ENCODE measurements around the gene AGPAT4.

The AGPAT4 gene

DNA sequence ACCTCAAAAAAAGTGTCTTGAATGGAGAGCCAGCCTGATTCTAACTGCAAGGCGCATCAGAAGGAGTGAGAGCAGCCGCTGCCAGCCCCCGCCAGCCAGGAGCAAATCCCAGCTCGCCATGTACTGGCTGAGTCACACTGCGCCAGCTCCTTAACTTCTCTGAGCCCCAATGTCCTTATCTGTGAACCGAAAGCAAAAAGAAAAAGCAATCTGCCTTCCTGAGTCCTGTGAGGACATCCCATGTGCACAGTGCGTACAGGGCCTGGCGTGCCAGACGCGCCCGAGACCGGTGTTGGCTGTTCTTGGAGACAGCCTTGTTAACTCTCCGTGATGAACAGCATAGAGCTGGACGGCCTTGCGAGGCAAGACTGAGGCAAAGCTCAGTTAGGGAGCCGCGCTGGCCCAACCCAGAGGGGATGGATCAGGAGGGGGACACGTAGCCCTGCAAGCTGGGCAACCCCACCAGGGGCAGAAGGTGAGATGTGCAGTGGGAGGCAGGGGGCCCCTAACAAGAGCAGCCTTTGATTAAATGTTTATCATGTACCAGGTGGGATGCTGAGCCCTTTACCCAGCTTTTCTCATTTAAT lies 122.7 kb downstream of the AGPAT4 start:
- H3K9me3 ChIP-seq (ENCODE audit: control insufficient read depth, low read length) = no peaks in the 10 kb centered on the region
- no peaks in the 10 kb centered on the region for H3K4me1 ChIP-seq (ENCODE audit: control insufficient read depth, insufficient read depth, low read length, poor library complexity, severe bottlenecking)
- WGBS, 2 experiments (ENCODE audit: insufficient coverage in 2 of 2) = 93 to 97% methylated on average over 17 to 18 of the region's 18 CpGs
- H3K4me3 ChIP-seq (ENCODE audit: extremely low read depth, insufficient read depth, low read length, poor library complexity, severe bottlenecking) = no peak overlapping the region
- H3K36me3 ChIP-seq (ENCODE audit: control insufficient read depth, insufficient read depth, low read length) = peaks cover 83% of the 10 kb centered on the region
- no peak overlapping the region for H3K27ac ChIP-seq (ENCODE audit: low read depth, low read length, severe bottlenecking)

DNA sequence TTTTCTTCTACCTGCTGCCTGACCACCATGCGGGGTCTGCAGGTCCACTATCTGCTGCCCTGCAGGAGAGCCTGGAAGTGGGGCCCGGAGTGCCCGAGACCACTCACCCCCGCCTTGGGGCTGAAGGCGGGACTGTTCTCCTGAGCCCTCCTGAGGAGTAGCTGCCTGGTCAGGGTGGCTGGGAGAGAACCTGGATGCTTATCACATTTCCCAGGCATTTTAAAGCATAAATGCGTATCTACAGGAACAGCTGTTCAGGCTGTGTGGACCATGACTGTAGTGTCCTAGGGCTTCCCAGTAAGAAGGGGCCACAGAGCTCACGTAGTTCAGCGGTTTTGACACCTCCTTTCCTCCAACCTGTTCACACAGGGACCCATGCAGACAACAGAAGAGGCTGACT lies 123.3 kb downstream of the AGPAT4 start:
- H3K4me1 ChIP-seq (ENCODE audit: control insufficient read depth, insufficient read depth, low read length, poor library complexity, severe bottlenecking) = no peaks in the 10 kb centered on the region
- H3K9me3 ChIP-seq (ENCODE audit: control insufficient read depth, low read length) = no peaks in the 10 kb centered on the region
- no peak overlapping the region for H3K4me3 ChIP-seq (ENCODE audit: extremely low read depth, insufficient read depth, low read length, poor library complexity, severe bottlenecking)
- H3K27ac ChIP-seq (ENCODE audit: low read depth, low read length, severe bottlenecking) = no peak overlapping the region
- 90 to 98% methylated on average over 6 to 8 of the region's 8 CpGs for WGBS, 2 experiments (ENCODE audit: insufficient coverage in 2 of 2)
- H3K36me3 ChIP-seq (ENCODE audit: control insufficient read depth, insufficient read depth, low read length) = peaks cover 80% of the 10 kb centered on the region

DNA sequence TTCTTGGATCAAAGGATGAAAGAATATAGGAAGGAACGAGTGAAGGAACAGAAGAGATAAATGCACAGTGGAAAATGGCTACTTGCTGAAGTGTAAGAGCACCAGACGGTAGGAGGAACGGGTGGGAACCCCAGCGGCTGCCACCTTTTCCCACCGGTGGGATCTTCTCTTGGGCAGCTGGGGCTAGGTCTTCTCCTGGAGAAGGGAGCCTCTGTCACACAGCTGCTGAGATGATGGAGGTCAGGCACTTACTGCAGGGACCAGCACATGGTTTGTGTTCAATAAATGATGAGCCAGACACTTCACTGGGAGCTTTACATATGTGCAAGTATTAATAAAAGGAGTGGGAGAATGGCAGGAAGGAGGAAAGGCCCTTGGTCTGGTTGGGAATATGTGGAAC lies 123.7 kb downstream of the AGPAT4 start:
- 92 to 100% methylated on average over 5 of the region's 5 CpGs for WGBS, 2 experiments (ENCODE audit: insufficient coverage in 2 of 2)
- H3K4me3 ChIP-seq (ENCODE audit: extremely low read depth, insufficient read depth, low read length, poor library complexity, severe bottlenecking) = no peak overlapping the region
- H3K36me3 ChIP-seq (ENCODE audit: control insufficient read depth, insufficient read depth, low read length) = peaks cover 80% of the 10 kb centered on the region
- H3K9me3 ChIP-seq (ENCODE audit: control insufficient read depth, low read length) = no peaks in the 10 kb centered on the region
- H3K4me1 ChIP-seq (ENCODE audit: control insufficient read depth, insufficient read depth, low read length, poor library complexity, severe bottlenecking) = no peaks in the 10 kb centered on the region
- no peak overlapping the region for H3K27ac ChIP-seq (ENCODE audit: low read depth, low read length, severe bottlenecking)

DNA sequence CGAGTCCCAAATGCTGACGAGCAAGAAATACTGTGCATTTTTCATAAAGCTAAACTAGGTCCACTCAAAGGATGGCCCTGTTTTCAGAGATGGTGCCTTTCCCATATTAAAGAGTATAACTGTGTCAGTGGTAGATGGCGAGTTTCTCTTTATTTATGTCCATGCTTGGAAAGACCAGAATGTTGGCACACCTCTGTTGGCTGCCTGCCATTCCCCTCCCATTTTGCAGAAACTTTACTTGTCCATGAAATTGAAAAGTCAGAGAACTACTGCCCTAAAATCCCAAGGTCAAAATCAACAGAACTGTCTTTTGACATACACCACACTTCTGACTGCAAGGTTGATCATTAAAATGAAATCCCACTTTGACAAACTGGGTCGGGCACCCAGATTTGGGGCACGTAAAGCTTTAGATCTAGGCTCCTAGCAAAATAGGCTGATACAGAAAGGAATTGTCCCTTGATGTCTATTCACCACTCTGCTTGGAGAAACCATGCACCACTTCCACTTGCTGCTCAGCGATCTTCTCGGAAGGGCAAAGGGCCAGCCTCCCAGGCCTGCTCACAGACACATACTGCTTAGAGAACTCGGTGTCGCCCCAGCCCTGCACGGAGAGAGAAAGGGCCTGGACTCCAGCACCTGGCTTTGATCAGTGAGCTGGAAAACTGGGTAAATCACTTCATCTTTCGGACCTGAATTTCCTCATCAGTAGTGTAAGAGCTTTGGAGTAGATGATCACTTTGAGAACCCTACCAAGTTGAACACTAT lies 130.0 kb downstream of the AGPAT4 start:
- H3K36me3 ChIP-seq (ENCODE audit: control insufficient read depth, insufficient read depth, low read length) = peaks cover 79% of the 10 kb centered on the region
- no peak overlapping the region for H3K4me3 ChIP-seq (ENCODE audit: extremely low read depth, insufficient read depth, low read length, poor library complexity, severe bottlenecking)
- H3K27ac ChIP-seq (ENCODE audit: low read depth, low read length, severe bottlenecking) = no peak overlapping the region
- WGBS, 2 experiments (ENCODE audit: insufficient coverage in 2 of 2) = 96% methylated on average over 8 to 9 of the region's 11 CpGs
- no peaks in the 10 kb centered on the region for H3K9me3 ChIP-seq (ENCODE audit: control insufficient read depth, low read length)
- no peaks in the 10 kb centered on the region for H3K4me1 ChIP-seq (ENCODE audit: control insufficient read depth, insufficient read depth, low read length, poor library complexity, severe bottlenecking)

DNA sequence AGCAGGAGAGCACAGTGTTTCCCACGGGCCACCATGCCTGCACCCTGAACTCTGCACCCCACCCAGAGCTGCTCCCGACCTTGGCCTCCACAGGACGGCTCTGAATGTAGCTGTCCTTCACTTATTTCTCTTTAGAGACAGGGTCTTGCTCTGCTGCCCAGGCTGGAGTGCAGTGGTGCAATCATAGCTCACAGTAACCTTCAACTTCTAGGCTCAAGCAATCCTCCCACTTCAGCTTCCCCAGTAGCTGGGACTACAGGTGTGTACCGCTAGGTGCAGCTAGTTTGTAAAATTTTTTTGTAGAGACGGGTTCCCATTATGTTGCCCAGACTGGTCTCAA lies 130.9 kb downstream of the AGPAT4 start:
- H3K9me3 ChIP-seq (ENCODE audit: control insufficient read depth, low read length) = no peaks in the 10 kb centered on the region
- H3K36me3 ChIP-seq (ENCODE audit: control insufficient read depth, insufficient read depth, low read length) = peaks cover 79% of the 10 kb centered on the region
- H3K27ac ChIP-seq (ENCODE audit: low read depth, low read length, severe bottlenecking) = no peak overlapping the region
- WGBS, 2 experiments (ENCODE audit: insufficient coverage in 2 of 2) = 97 to 100% methylated on average over 3 to 4 of the region's 5 CpGs
- H3K4me1 ChIP-seq (ENCODE audit: control insufficient read depth, insufficient read depth, low read length, poor library complexity, severe bottlenecking) = no peaks in the 10 kb centered on the region
- no peak overlapping the region for H3K4me3 ChIP-seq (ENCODE audit: extremely low read depth, insufficient read depth, low read length, poor library complexity, severe bottlenecking)

DNA sequence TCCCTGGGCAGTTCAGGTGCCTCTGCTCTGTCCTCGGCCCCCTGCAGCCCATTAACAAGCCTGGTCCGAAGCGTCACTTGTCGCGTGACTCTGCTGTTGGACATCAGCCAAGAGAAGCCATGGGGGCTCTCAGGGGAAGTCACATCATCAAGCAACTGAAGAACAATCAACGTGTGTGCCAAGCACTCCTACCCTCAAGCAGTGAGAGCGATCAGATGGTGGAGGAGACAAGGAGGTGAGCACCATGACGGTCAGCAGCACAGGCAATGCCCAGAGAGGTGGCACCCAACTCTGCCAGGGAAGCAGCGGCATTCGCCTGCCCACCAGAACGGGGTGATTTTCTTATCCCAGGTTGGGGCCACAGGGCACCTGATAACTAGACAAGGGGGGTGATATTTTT lies 132.7 kb downstream of the AGPAT4 start:
- peaks cover 70% of the 10 kb centered on the region for H3K36me3 ChIP-seq (ENCODE audit: control insufficient read depth, insufficient read depth, low read length)
- no peak overlapping the region for H3K27ac ChIP-seq (ENCODE audit: low read depth, low read length, severe bottlenecking)
- H3K9me3 ChIP-seq (ENCODE audit: control insufficient read depth, low read length) = no peaks in the 10 kb centered on the region
- no peaks in the 10 kb centered on the region for H3K4me1 ChIP-seq (ENCODE audit: control insufficient read depth, insufficient read depth, low read length, poor library complexity, severe bottlenecking)
- WGBS, 2 experiments (ENCODE audit: insufficient coverage in 2 of 2) = 94 to 98% methylated on average over 6 to 9 of the region's 11 CpGs
- no peak overlapping the region for H3K4me3 ChIP-seq (ENCODE audit: extremely low read depth, insufficient read depth, low read length, poor library complexity, severe bottlenecking)

DNA sequence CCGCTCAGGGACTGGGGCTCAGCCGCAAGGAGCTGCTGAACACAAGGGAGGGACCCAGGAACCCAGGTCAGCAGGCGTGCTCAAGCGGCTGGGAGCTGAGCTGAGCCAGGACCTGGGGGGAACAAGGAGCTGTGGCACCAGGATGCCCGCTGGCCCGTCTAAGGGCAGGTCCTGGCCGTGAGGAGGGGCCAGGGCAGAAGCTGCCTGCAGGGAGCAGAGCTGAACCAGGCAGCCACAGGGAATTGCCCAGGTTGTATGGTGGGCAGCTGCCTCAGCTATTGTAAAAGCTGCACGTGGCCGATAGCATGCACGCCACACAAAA lies 133.3 kb downstream of the AGPAT4 start:
- Histone ChIP-seq H3K4me1 (ENCODE audit: control insufficient read depth, insufficient read depth, low read length, poor library complexity, severe bottlenecking) (no peaks in the 10 kb centered on the region), H3K27ac (ENCODE audit: low read depth, low read length, severe bottlenecking) (no peak overlapping the region), H3K9me3 (ENCODE audit: control insufficient read depth, low read length) (no peaks in the 10 kb centered on the region), H3K36me3 (ENCODE audit: control insufficient read depth, insufficient read depth, low read length) (peaks cover 73% of the 10 kb centered on the region), H3K4me3 (ENCODE audit: extremely low read depth, insufficient read depth, low read length, poor library complexity, severe bottlenecking) (no peak overlapping the region)
- WGBS, 2 experiments (ENCODE audit: insufficient coverage in 2 of 2) = 96 to 99% methylated on average over 10 of the region's 10 CpGs

DNA sequence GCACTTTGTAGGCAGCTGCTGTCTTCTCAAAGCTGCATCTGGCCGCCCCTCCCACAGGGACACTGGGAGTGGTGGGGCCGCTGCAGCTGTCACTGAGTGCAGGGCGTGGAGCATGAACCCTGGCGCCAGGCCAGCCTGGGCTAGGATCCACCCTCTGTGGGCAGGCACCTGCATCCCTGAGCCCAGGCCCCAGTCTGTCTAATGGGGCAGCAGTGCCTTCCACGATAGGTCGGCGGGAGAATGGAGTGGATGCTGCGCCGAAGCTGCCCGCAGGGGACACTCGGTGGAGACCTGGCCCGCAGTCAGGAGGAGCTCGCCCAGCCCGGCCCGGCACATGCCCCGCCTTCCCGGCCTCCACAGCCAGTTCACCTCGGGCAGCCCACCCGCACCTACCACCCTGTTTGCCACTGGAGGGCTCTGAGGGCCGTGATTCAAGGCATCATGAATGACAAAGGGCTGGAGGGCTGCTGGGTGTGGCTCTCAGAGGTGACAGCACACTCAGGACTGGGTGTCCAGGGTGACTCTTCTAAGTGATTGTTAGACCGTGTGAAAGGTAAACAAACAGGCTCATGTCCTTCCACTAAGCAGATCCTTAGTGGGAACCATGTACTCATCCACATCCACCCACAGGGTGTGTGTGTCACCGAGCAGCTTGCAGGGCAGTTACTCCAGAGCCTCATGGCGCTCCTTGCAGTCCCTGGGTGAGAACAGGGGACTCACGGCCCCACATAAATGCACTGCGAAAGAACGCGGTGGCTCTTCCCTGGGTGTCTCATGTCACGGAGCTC lies 133.9 kb downstream of the AGPAT4 start:
- WGBS, 2 experiments (ENCODE audit: insufficient coverage in 2 of 2) = 91 to 92% methylated on average over 21 to 22 of the region's 28 CpGs
- no peak overlapping the region for H3K4me3 ChIP-seq (ENCODE audit: extremely low read depth, insufficient read depth, low read length, poor library complexity, severe bottlenecking)
- no peaks in the 10 kb centered on the region for H3K4me1 ChIP-seq (ENCODE audit: control insufficient read depth, insufficient read depth, low read length, poor library complexity, severe bottlenecking)
- H3K9me3 ChIP-seq (ENCODE audit: control insufficient read depth, low read length) = no peaks in the 10 kb centered on the region
- no peak overlapping the region for H3K27ac ChIP-seq (ENCODE audit: low read depth, low read length, severe bottlenecking)
- peaks cover 73% of the 10 kb centered on the region for H3K36me3 ChIP-seq (ENCODE audit: control insufficient read depth, insufficient read depth, low read length)

DNA sequence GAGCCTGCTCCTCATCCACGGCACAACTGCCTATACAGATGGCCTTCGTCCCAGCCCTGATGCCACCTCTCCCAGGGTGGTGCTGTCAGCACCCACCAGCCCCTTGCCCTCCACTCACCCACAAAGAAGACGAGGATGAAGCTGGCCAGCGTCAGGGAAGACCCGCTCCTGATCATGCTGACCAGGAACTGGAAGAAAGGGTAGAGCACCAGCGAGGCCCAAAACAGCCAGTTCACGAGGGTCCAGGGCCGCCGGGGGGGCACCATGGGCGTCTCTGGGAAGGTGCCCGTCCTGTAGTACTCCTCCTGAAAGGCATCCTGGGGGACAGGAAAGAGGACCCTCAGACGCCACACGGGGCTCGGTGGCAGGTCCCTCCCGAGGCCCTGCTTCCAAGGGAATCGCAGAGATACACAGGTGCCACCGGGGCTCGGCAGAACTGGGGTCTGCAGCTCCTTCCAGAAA lies 134.5 kb downstream of the AGPAT4 start:
- H3K9me3 ChIP-seq (ENCODE audit: control insufficient read depth, low read length) = no peaks in the 10 kb centered on the region
- 93 to 97% methylated on average over 17 to 18 of the region's 18 CpGs for WGBS, 2 experiments (ENCODE audit: insufficient coverage in 2 of 2)
- no peak overlapping the region for H3K4me3 ChIP-seq (ENCODE audit: extremely low read depth, insufficient read depth, low read length, poor library complexity, severe bottlenecking)
- H3K4me1 ChIP-seq (ENCODE audit: control insufficient read depth, insufficient read depth, low read length, poor library complexity, severe bottlenecking) = no peaks in the 10 kb centered on the region
- H3K27ac ChIP-seq (ENCODE audit: low read depth, low read length, severe bottlenecking) = no peak overlapping the region
- peaks cover 74% of the 10 kb centered on the region for H3K36me3 ChIP-seq (ENCODE audit: control insufficient read depth, insufficient read depth, low read length)

DNA sequence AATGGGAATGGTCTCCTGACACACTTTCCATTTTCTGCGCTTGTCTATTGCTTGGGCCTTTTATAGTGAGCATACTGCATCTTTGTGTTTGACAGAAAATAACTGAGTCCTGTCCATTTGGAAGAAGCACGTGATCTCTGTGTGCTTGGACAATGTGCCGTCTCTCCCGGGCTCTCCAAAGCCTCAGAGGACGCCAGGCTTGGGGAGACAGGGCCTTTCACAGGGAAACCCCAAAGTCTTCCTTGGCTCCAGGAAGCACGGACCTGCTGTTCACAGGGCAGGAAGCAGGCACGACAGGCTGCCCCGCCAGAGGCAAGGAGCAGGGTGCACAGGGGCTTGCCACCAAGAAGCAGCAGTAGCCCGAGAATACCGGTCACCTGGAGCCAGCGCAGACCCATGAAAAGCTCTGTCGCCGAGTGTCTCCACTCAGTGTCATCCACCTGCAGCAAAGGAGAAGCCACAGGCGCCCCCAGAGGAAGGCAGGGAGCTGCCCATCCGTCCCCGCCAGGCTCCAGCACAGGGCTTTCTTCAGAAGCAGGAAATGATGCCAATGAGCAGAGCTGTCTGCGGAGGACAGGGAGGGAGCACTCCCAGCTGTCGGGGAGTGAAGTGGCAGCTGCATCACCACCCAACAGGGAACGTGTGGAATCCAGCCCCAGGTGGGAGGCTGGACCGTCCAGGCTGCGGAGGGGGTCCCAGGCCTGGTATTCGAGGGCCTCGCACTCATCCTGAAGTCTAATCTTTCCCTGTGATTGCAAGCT lies 135.1 kb downstream of the AGPAT4 start:
- H3K9me3 ChIP-seq (ENCODE audit: control insufficient read depth, low read length) = no peaks in the 10 kb centered on the region
- H3K36me3 ChIP-seq (ENCODE audit: control insufficient read depth, insufficient read depth, low read length) = peaks cover 75% of the 10 kb centered on the region
- WGBS, 2 experiments (ENCODE audit: insufficient coverage in 2 of 2) = 90 to 92% methylated on average over 17 to 23 of the region's 23 CpGs
- H3K4me3 ChIP-seq (ENCODE audit: extremely low read depth, insufficient read depth, low read length, poor library complexity, severe bottlenecking) = no peak overlapping the region
- H3K4me1 ChIP-seq (ENCODE audit: control insufficient read depth, insufficient read depth, low read length, poor library complexity, severe bottlenecking) = no peaks in the 10 kb centered on the region
- H3K27ac ChIP-seq (ENCODE audit: low read depth, low read length, severe bottlenecking) = no peak overlapping the region
